Spleen (tissue), 11 donors: ENCODE results near the gene PPARA. TPM values are rescaled to one million over a fixed set of nuclear protein-coding genes. Genes with fewer than 3 reads are reported as not detected.
A peak's percentile ranks its signal among the peaks of the same experiment; 100 is the strongest.

Experiments
- DNase-seq: peaks from one replicate; pipeline ENCODE4 v3.0.0-alpha.2; 2020
- H3K27ac ChIP-seq, 8 donors: fragments of 200-600 bp; sonication (generic) in 7 of 8; 1 replicate in 4 of 8; 2 replicates in 4 of 8; pipeline versions ENCODE4 v1.5.0 to v1.8.0; 2016 to 2021; ENCODE audit warnings: inconsistent platforms in 4 of 8, mild to moderate bottlenecking in 4 of 8, moderate library complexity in 1 of 8
- H3K27me3 ChIP-seq, 7 donors: fragments of 200-600 bp; sonication (generic) in 6 of 7; replicated peaks in 1 of 7; 1 replicate in 4 of 7; 2 replicates in 3 of 7; pipeline versions ENCODE4 v1.5.0 to v1.8.0; 2016 to 2021; ENCODE audit warnings: inconsistent platforms in 3 of 7, mild to moderate bottlenecking in 1 of 7
- H3K36me3 ChIP-seq, 6 donors: fragments of 200-600 bp; sonication (generic) in 5 of 6; 1 replicate in 4 of 6; 2 replicates in 2 of 6; pipeline versions ENCODE4 v1.5.0 to v1.8.0; 2016 to 2021; ENCODE audit warnings: inconsistent platforms in 2 of 6
- H3K4me1 ChIP-seq, 6 donors: fragments of 200-600 bp; sonication (generic) in 5 of 6; 1 replicate in 3 of 6; 2 replicates in 3 of 6; pipeline versions ENCODE4 v1.5.0 to v1.8.0; 2016 to 2021; ENCODE audit warnings: inconsistent platforms in 3 of 6
- H3K4me3 ChIP-seq, 8 donors: fragments of 200-600 bp; sonication (generic) in 7 of 8; 1 replicate in 4 of 8; 2 replicates in 4 of 8; pipeline versions ENCODE4 v1.5.0 to v1.8.0; 2016 to 2021; ENCODE audit warnings: inconsistent platforms in 4 of 8, mild to moderate bottlenecking in 4 of 8, moderate library complexity in 2 of 8
- H3K9me3 ChIP-seq, 8 donors: fragments of 200-600 bp; sonication (generic) in 7 of 8; 1 replicate in 4 of 8; 2 replicates in 4 of 8; pipeline versions ENCODE4 v1.5.0 to v1.8.0; 2016 to 2021; ENCODE audit warnings: inconsistent platforms in 4 of 8
- CTCF ChIP-seq, 11 experiments: fragments of 200-600 bp in 7 of 11; fragments of 450-650 bp in 4 of 11; sonication (generic) in 4 of 11; IDR thresholded peaks in 8 of 11; conservative IDR thresholded peaks in 3 of 11; 1 replicate in 7 of 11; 2 replicates in 4 of 11; pipeline versions ENCODE4 v1.4.0 to v1.8.0; 2016 to 2021; ENCODE audit warnings: antibody characterized with exemption in 11 of 11, inconsistent platforms in 4 of 11, mild to moderate bottlenecking in 1 of 11
- POLR2A ChIP-seq, 3 donors: fragments of 450-650 bp; IDR thresholded peaks; one replicate each; pipeline ENCODE4 v1.5.1; 2017; ENCODE audit warnings: antibody characterized with exemption in 3 of 3, mild to moderate bottlenecking in 1 of 3
- POLR2AphosphoS5 ChIP-seq, 3 donors: sonication (generic); formaldehyde crosslinking; IDR thresholded peaks; one replicate each; pipeline ENCODE4 v1.5.1; 2017; ENCODE audit warnings: antibody characterized with exemption in 3 of 3
- WGBS, 5 donors: extraction: QIAGEN DNeasy Blood & Tissue Kit in 3 of 5; methylation state at CpG; one replicate each; pipeline versions ENCODE4 v1.1.5 to v1.1.7; 2013 to 2018; 5-methylcytosine and 5-hydroxymethylcytosine counted together
- intact Hi-C: fragments of 100-400 bp; cut with DNase I; formaldehyde crosslinking; loops from one replicate; pipeline ENCODE4 v1.15.0; 2023; ENCODE audit warnings: low total_unique reads
- polyA plus RNA-seq, 3 donors: library from polyadenylated mRNA; stranded (reverse); fragments of 200-250 nt; gene quantifications; one replicate each; pipeline ENCODE4 v1.2.1, GENCODE V29; 2013
- total RNA-seq, 7 donors: library from RNA; depleted of rRNA in 3 of 7; stranded (reverse); fragments of >200 nt in 3 of 7; fragmentation: NEBNext Ultra II Directional in 4 of 7; extraction: Animal tissue kit (Norgen Biotek cat#: 25700) in 4 of 7; gene quantifications; one replicate each; pipeline versions ENCODE4 v1.1.0 to v1.2.1, GENCODE V29; 2016 to 2021
- donor health status: healthy with polysubstance abuse.
- donor health status: DM: no; HTN: no; CAD: no; lungs with moderate emphysema.
- donor health status: DM: no; HTN: no; CAD: no.
- donor health status: Bipolar disorder and iron deficiency.
- donor health status: healthy.
- donor health status: DM: no; HTN: no; CAD: no.
- donor health status: DM: yes; HTN: yes; CAD: no.

PPARA gene
- total and polyA plus RNA-seq, 10 donors = 2.0 to 40.9 (median 22.6) TPM

GRCh38 chr22:46119093-46119728 is 31.1 kb upstream of the PPARA start:
- Histone ChIP-seq H3K4me3 (no peak overlapping the region), H3K36me3 (peaks cover 0 to 5% (median under 1%) of the 10 kb centered on the region in 6 donors), H3K9me3 (no peaks in the 10 kb centered on the region), H3K27ac (peak overlapping the region in 4 of 8 donors; percentile 3 to 49 (median 16)), H3K4me1 (peaks cover 4 to 81% (median 42%) of the 10 kb centered on the region in 6 donors), H3K27me3 (peaks cover 0 to 4% (median 0%) of the 10 kb centered on the region in 7 donors)
- TF ChIP-seq POLR2A (IDR thresholded peaks at IDR 0.05) (no peak), POLR2AphosphoS5 (IDR thresholded peaks at IDR 0.05) (peak in 1 of 3 donors; percentile 14)
- DNase-seq = no peak
- intact Hi-C loops = no loop called here
- WGBS, 5 donors = 44 to 59% (median 51%) methylated on average over 9 to 12 of the region's 12 CpGs

- Histone ChIP-seq H3K27ac (peak overlapping the region in 4 of 8 donors; percentile 3 to 49 (median 16)), H3K4me1 (peaks cover 4 to 74% (median 39%) of the 10 kb centered on the region in 6 donors), H3K4me3 (no peak overlapping the region), H3K36me3 (no peaks in the 10 kb centered on the region), H3K27me3 (peaks cover 0 to 4% (median 0%) of the 10 kb centered on the region in 7 donors), H3K9me3 (no peaks in the 10 kb centered on the region)
- peak in 2 of 3 donors; percentile 47 to 71 for TF ChIP-seq POLR2AphosphoS5 (IDR thresholded peaks at IDR 0.05)
- no peak for TF ChIP-seq POLR2A (IDR thresholded peaks at IDR 0.05)
- no peak for DNase-seq
- WGBS, 5 donors = 42 to 75% (median 69%) methylated on average over 6 to 23 of the region's 23 CpGs
- intact Hi-C loops = loop anchor here (10.0 kb wide), 1 partner anchor 425 kb away; no protein-coding TSS in a partner anchor
Measured at GRCh38 chr22:46119729-46120419, 30.5 kb upstream of the PPARA start.

GRCh38 chr22:46120420-46120737 is 29.9 kb upstream of the PPARA start:
- Histone ChIP-seq H3K4me3 (no peak overlapping the region), H3K9me3 (no peaks in the 10 kb centered on the region), H3K4me1 (peaks cover 4 to 69% (median 35%) of the 10 kb centered on the region in 6 donors), H3K27me3 (peaks cover 0 to 4% (median 0%) of the 10 kb centered on the region in 7 donors), H3K27ac (peak overlapping the region in 3 of 8 donors; percentile 3 to 49 (median 12)), H3K36me3 (no peaks in the 10 kb centered on the region)
- 55 to 79% (median 70%) methylated on average over 3 to 7 of the region's 7 CpGs for WGBS, 5 donors
- intact Hi-C loops = loop anchor here (10.0 kb wide), 1 partner anchor 424 kb away; no protein-coding TSS in a partner anchor
- DNase-seq = no peak
- no peak for TF ChIP-seq CTCF (IDR thresholded peaks at IDR 0.05 in 8 of 11, conservative IDR thresholded peaks at IDR 0.05 in 3 of 11)
- TF ChIP-seq POLR2AphosphoS5 (IDR thresholded peaks at IDR 0.05) = no peak
- TF ChIP-seq POLR2A (IDR thresholded peaks at IDR 0.05) = no peak

- no peak for TF ChIP-seq CTCF (IDR thresholded peaks at IDR 0.05 in 8 of 11, conservative IDR thresholded peaks at IDR 0.05 in 3 of 11)
- no peak for TF ChIP-seq POLR2AphosphoS5 (IDR thresholded peaks at IDR 0.05)
- TF ChIP-seq POLR2A (IDR thresholded peaks at IDR 0.05) = no peak
- H3K9me3 ChIP-seq = no peaks in the 10 kb centered on the region
- H3K36me3 ChIP-seq = no peaks in the 10 kb centered on the region
- WGBS, 5 donors = 68 to 89% (median 74%) methylated on average over 5 to 6 of the region's 6 CpGs
- DNase-seq = no peak
- H3K4me1 ChIP-seq = peaks cover 4 to 62% (median 28%) of the 10 kb centered on the region in 6 donors
- no peak overlapping the region for H3K27ac ChIP-seq
- peaks cover 0 to 4% (median 0%) of the 10 kb centered on the region in 7 donors for H3K27me3 ChIP-seq
- no peak overlapping the region for H3K4me3 ChIP-seq
- intact Hi-C loops = loop anchor here (10.0 kb wide), 1 partner anchor 424 kb away; no protein-coding TSS in a partner anchor
Measured at GRCh38 chr22:46121079-46121478, 29.2 kb upstream of the PPARA start.
